BLaER1 (cell line): ENCODE measurements around the gene NKIRAS1.

ENCODE experiments used
- H3K27ac ChIP-seq: shearing (Covaris generic); formaldehyde crosslinking; 2 replicates; pipeline ENCODE4 v1.8.1; 2022
- H3K27me3 ChIP-seq: shearing (Covaris generic); formaldehyde crosslinking; 2 replicates; pipeline ENCODE4 v1.8.1; 2022
- H3K36me3 ChIP-seq: shearing (Covaris generic); formaldehyde crosslinking; 2 replicates; pipeline ENCODE4 v1.8.1; 2022
- H3K4me1 ChIP-seq: shearing (Covaris generic); formaldehyde crosslinking; 2 replicates; pipeline ENCODE4 v1.8.1; 2022
- H3K4me2 ChIP-seq: shearing (Covaris generic); formaldehyde crosslinking; 2 replicates; pipeline ENCODE4 v1.8.1; 2022
- H3K4me3 ChIP-seq: shearing (Covaris generic); formaldehyde crosslinking; 2 replicates; pipeline ENCODE4 v1.8.1; 2022
- H3K9ac ChIP-seq: shearing (Covaris generic); formaldehyde crosslinking; 2 replicates; pipeline ENCODE4 v1.8.1; 2022
- H3K9me3 ChIP-seq: shearing (Covaris generic); formaldehyde crosslinking; 2 replicates; pipeline ENCODE4 v1.8.1; 2022
- H4K20me1 ChIP-seq: shearing (Covaris generic); formaldehyde crosslinking; 2 replicates; pipeline ENCODE4 v1.8.1; 2022
- Cebpa-rat ChIP-seq: shearing (Covaris generic); IDR thresholded peaks from 2 replicates; pipeline ENCODE4 v1.8.1; 2022

The NKIRAS1 gene

GRCh38 chr3:23916886-23917678 is at the start of gene NKIRAS1, which contains the start of gene RPL15:
Gene NKIRAS1, minus strand, starts transcription at chr3:23916990. Its CDS starts 6,086 bp downstream, at chr3:23910904.
Gene RPL15, plus strand, starts transcription at chr3:23917132. Its CDS starts 728 bp downstream, at chr3:23917860.
- peaks cover 67% of the 10 kb centered on the region for H4K20me1 ChIP-seq
- H3K36me3 ChIP-seq, result peaks cover 43% of the 10 kb centered on the region
- H3K4me2 ChIP-seq, result peak within 1 kb of the TSS; percentile 93
- H3K4me1 ChIP-seq, result peaks cover 52% of the 10 kb centered on the region
- peak within 1 kb of the TSS; percentile 93 for H3K4me3 ChIP-seq
- H3K9ac ChIP-seq, result peak within 1 kb of the TSS; percentile 99
- no peaks in the 10 kb centered on the region for H3K9me3 ChIP-seq
- H3K27ac ChIP-seq, result peak within 1 kb of the TSS; percentile 98
- H3K27me3 ChIP-seq, result peaks cover 18% of the 10 kb centered on the region
- no peak for TF ChIP-seq Cebpa-rat

- no peak overlapping the region for H3K4me2 ChIP-seq
- H3K9me3 ChIP-seq, result no peaks in the 10 kb centered on the region
- 0 out of 2 replicates have a peak, but pooled peaks cover 10% of the 10 kb centered on the region for H4K20me1 ChIP-seq
- no peaks in the 10 kb centered on the region for H3K4me1 ChIP-seq
- H3K36me3 ChIP-seq, result peaks cover 56% of the 10 kb centered on the region
- TF ChIP-seq Cebpa-rat, result no peak
- no peaks in the 10 kb centered on the region for H3K27me3 ChIP-seq
- H3K4me3 ChIP-seq, result no peak overlapping the region
- no peak overlapping the region for H3K27ac ChIP-seq
- no peak overlapping the region for H3K9ac ChIP-seq
Measured at GRCh38 chr3:23966328-23966727, 49.5 kb upstream of the NKIRAS1 start.

- H3K9ac ChIP-seq, result no peak overlapping the region
- no peak overlapping the region for H3K4me2 ChIP-seq
- no peaks in the 10 kb centered on the region for H3K4me1 ChIP-seq
- H3K9me3 ChIP-seq, result no peaks in the 10 kb centered on the region
- peaks cover 67% of the 10 kb centered on the region for H3K36me3 ChIP-seq
- no peak for TF ChIP-seq Cebpa-rat
- no peak overlapping the region for H3K27ac ChIP-seq
- H3K27me3 ChIP-seq, result no peaks in the 10 kb centered on the region
- 0 out of 2 replicates have a peak, but pooled peaks cover 10% of the 10 kb centered on the region for H4K20me1 ChIP-seq
- H3K4me3 ChIP-seq, result no peak overlapping the region
Measured at GRCh38 chr3:23964537-23965235, 47.9 kb upstream of the NKIRAS1 start.

DNA sequence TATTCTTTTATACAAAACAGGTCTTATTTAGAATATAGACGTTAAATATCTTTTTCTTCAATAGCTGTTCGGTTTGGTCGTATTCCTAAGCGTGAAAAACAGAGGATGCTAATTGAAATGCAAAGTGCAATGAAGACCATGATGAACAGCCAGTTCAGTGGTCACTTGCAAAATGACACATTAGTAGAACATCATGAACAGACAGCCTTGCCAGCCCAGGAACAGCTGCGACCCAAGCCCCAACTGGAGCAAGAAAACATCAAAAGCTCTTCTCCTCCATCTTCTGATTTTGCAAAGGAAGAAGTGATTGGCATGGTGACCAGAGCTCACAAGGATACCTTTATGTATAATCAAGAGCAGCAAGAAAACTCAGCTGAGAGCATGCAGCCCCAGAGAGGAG is 45.1 kb upstream of the NKIRAS1 start:
- Histone ChIP-seq H3K9me3 (no peaks in the 10 kb centered on the region), H3K27ac (no peak overlapping the region), H3K27me3 (no peaks in the 10 kb centered on the region), H3K4me2 (no peak overlapping the region), H3K9ac (no peak overlapping the region), H3K4me1 (no peaks in the 10 kb centered on the region), H4K20me1 (peaks cover 26% of the 10 kb centered on the region; the same call in 1 of the 2 replicates), H3K36me3 (peaks cover 58% of the 10 kb centered on the region), H3K4me3 (no peak overlapping the region)
- no peak for TF ChIP-seq Cebpa-rat

- TF ChIP-seq Cebpa-rat, result no peak
- H4K20me1 ChIP-seq, result peaks cover 28% of the 10 kb centered on the region
- H3K4me2 ChIP-seq, result no peak overlapping the region
- peaks cover 52% of the 10 kb centered on the region for H3K36me3 ChIP-seq
- no peak overlapping the region for H3K9ac ChIP-seq
- H3K27me3 ChIP-seq, result no peaks in the 10 kb centered on the region
- no peaks in the 10 kb centered on the region for H3K9me3 ChIP-seq
- H3K27ac ChIP-seq, result no peak overlapping the region
- H3K4me1 ChIP-seq, result no peaks in the 10 kb centered on the region
- H3K4me3 ChIP-seq, result no peak overlapping the region
Measured at GRCh38 chr3:23961066-23961465, 44.3 kb upstream of the NKIRAS1 start.

GRCh38 chr3:23960649-23961048 is 43.9 kb upstream of the NKIRAS1 start:
- no peaks in the 10 kb centered on the region for H3K9me3 ChIP-seq
- H3K4me3 ChIP-seq, result no peak overlapping the region
- no peak overlapping the region for H3K9ac ChIP-seq
- H4K20me1 ChIP-seq, result peaks cover 29% of the 10 kb centered on the region
- H3K27me3 ChIP-seq, result no peaks in the 10 kb centered on the region
- H3K4me2 ChIP-seq, result no peak overlapping the region
- H3K36me3 ChIP-seq, result peaks cover 48% of the 10 kb centered on the region
- TF ChIP-seq Cebpa-rat, result no peak
- H3K4me1 ChIP-seq, result no peaks in the 10 kb centered on the region
- H3K27ac ChIP-seq, result no peak overlapping the region

- peaks cover 39% of the 10 kb centered on the region for H3K36me3 ChIP-seq
- TF ChIP-seq Cebpa-rat, result no peak
- H3K9ac ChIP-seq, result no peak overlapping the region
- no peak overlapping the region for H3K4me2 ChIP-seq
- no peak overlapping the region for H3K4me3 ChIP-seq
- no peak overlapping the region for H3K27ac ChIP-seq
- peaks cover 43% of the 10 kb centered on the region for H4K20me1 ChIP-seq
- H3K27me3 ChIP-seq, result no peaks in the 10 kb centered on the region
- no peaks in the 10 kb centered on the region for H3K4me1 ChIP-seq
- no peaks in the 10 kb centered on the region for H3K9me3 ChIP-seq
Measured at GRCh38 chr3:23959135-23959900, 42.5 kb upstream of the NKIRAS1 start.

- Histone ChIP-seq H3K27me3 (no peaks in the 10 kb centered on the region), H3K36me3 (peaks cover 21% of the 10 kb centered on the region), H4K20me1 (peaks cover 69% of the 10 kb centered on the region), H3K4me3 (no peak overlapping the region), H3K27ac (no peak overlapping the region), H3K9ac (no peak overlapping the region), H3K4me2 (no peak overlapping the region), H3K4me1 (peaks cover 24% of the 10 kb centered on the region), H3K9me3 (no peaks in the 10 kb centered on the region)
- no peak for TF ChIP-seq Cebpa-rat
Measured at GRCh38 chr3:23956701-23957100, 39.9 kb upstream of the NKIRAS1 start.

GRCh38 chr3:23954144-23954543 is 37.4 kb upstream of the NKIRAS1 start:
- Histone ChIP-seq H4K20me1 (peaks cover 94% of the 10 kb centered on the region), H3K36me3 (peaks cover 3% of the 10 kb centered on the region; the same call in 1 of the 2 replicates), H3K4me3 (no peak overlapping the region), H3K27me3 (no peaks in the 10 kb centered on the region), H3K4me2 (peak overlapping the region; percentile 76; the same call in 1 of the 2 replicates), H3K9me3 (no peaks in the 10 kb centered on the region), H3K9ac (no peak overlapping the region), H3K27ac (no peak overlapping the region), H3K4me1 (peaks cover 45% of the 10 kb centered on the region)
- TF ChIP-seq Cebpa-rat, result no peak
